Neural cell (in vitro differentiated cells): ENCODE results near the gene SPSB3.

Source experiments
- MXI1 ChIP-seq: fragments of 450-650 bp; conservative IDR thresholded peaks from 2 replicates; pipeline ENCODE4 v1.6.1; 2014; ENCODE audit warnings: antibody characterized with exemption, mild to moderate bottlenecking; ENCODE audit not compliant: poor library complexity, severe bottlenecking
- TF ChIP-seq, protein P1 (sequence below): fragments of 450-650 bp; IDR thresholded peaks from 2 replicates; pipeline ENCODE4 v1.5.1; 2014; ENCODE audit warnings: antibody characterized with exemption, mild to moderate bottlenecking, moderate library complexity; ENCODE audit not compliant: poor library complexity, severe bottlenecking

GRCh38 chr16:1822801-1823200 lies 40.4 kb upstream of the SPSB3 start:
- TF ChIP-seq, protein P1, sequence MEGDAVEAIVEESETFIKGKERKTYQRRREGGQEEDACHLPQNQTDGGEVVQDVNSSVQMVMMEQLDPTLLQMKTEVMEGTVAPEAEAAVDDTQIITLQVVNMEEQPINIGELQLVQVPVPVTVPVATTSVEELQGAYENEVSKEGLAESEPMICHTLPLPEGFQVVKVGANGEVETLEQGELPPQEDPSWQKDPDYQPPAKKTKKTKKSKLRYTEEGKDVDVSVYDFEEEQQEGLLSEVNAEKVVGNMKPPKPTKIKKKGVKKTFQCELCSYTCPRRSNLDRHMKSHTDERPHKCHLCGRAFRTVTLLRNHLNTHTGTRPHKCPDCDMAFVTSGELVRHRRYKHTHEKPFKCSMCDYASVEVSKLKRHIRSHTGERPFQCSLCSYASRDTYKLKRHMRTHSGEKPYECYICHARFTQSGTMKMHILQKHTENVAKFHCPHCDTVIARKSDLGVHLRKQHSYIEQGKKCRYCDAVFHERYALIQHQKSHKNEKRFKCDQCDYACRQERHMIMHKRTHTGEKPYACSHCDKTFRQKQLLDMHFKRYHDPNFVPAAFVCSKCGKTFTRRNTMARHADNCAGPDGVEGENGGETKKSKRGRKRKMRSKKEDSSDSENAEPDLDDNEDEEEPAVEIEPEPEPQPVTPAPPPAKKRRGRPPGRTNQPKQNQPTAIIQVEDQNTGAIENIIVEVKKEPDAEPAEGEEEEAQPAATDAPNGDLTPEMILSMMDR: no peak
- no peak for TF ChIP-seq MXI1
